Frontal cortex (tissue), 4 donors: ENCODE data around the gene IQGAP3. TPM values are rescaled to one million over a fixed set of nuclear protein-coding genes. Genes with fewer than 3 reads are reported as not detected.
"Not testable (repeated sequence)": the region's sequence is repeated elsewhere in the genome, so short reads cannot be mapped to it uniquely, and the experiment has no call there.

ENCODE experiments used
- DNase-seq, 2 donors: peaks; one replicate each; pipeline ENCODE4 v3.0.0; 2012; ENCODE audit warnings: low spot score in 2 of 2
- FAIRE-seq: peaks from 2 replicates; lab custom pipeline; 2012; peaks lifted over from hg19 to GRCh38; lab: Jason Lieb, UNC
- total RNA-seq: library from RNA; depleted of rRNA; stranded (reverse); fragments of >200 nt; gene quantifications from one replicate; pipeline ENCODE4 v1.2.3, GENCODE V29; 2014
- donor health status: control.
- donor health status: control.
- donor health status: control.

IQGAP3 gene
- total RNA-seq, 1 donor from 2014 or later = 1.2 TPM

DNA sequence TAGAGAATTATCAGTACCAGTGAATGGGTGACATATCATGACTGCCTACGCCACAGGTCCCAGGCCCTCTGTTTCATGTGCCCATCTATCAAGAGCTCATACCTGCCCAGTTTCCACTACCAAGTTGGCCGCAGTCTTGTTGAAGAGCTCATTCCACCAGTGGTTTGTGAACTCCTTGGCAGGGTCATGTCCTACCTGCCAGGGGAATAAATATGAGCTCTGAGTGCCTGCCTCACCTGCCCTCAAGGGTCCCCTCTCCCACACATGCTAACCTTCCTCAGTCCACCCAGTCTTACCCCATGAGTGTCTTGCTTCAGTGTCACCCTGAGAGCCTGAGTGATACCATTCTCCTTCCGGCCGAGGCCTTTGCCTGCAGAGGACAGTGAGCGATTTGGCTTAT lies 25.8 kb upstream of the IQGAP3 start:
- FAIRE-seq (no peak), DNase-seq (no peak)

DNA sequence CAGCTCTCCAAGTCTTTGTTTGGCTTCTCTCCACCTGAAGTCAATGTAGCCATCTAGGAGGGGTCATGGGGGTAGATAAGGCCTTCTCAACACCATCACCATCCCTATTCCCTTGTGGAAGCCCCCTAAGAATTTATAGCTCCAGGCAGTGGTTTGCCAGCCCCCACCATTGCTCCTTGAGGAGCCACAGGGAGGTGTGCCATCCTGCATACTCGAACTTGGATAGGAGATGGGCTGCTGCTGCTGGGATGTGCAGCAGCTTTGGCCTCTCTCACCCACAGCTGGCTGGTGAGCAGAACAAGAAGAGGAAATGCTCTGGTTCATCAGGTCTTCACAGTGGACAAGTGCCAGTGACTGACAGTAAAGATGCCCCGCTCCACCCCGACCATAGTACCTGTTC lies 24.1 kb upstream of the IQGAP3 start:
- FAIRE-seq (no peak), DNase-seq (no peak)

DNA sequence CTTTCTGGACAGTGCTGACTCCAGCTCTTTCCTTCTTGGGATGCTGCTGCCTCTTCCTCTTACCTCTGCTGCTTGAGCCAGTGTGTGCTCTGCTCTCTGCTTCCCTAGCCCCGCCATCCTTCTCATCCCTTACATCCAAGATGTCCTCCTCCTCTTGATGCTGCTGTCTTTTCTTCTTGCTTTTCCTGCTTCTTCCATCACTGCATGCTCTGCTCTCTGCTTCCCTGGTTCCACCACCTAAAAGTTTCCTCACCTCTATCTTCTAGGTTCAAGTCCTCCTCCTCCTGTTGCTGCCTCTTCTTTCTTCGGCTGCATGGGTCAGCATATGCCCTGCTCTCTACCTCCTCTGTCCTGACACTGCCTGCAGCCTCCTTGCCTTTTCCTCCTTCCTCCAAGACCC lies 22.7 kb upstream of the IQGAP3 start:
- DNase-seq (no peak), FAIRE-seq (no peak)

DNA sequence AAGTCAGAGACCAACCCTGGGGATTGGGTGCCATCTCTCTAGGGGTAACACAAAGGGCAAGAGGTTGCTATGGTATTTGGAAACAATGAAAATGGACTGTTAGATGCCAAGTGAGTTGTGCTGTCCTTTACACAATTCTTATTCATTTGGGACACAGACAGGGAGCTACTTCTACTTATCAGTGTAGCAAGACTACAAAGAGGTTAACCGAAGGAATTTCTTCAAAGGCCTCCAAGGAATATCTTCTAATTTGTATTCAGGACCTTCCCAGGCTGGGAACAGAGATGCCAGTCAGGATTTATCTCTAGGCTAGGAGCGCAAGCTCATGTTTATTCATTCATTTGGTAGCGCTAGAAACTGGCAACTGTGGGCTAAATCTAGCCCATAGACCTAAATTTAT lies 21.8 kb upstream of the IQGAP3 start:
- FAIRE-seq (no peak), DNase-seq (no peak)

DNA sequence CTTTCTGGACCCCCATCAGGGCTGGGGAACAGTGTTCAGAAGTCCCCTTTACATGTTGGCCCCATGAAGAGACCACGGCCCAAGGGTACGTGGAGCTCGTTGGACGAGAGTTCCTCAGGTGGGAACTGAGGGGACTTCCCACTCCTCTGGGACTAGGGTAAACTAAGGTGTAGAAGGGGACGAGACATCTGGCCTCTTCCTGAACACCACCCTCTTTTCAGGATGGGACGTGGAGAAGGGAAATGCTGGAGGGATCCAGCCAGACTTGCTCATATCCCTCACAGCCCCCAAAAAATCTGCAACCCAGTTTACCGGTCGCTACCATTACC lies 21.3 kb upstream of the IQGAP3 start:
- DNase-seq (no peak), FAIRE-seq (no peak)

DNA sequence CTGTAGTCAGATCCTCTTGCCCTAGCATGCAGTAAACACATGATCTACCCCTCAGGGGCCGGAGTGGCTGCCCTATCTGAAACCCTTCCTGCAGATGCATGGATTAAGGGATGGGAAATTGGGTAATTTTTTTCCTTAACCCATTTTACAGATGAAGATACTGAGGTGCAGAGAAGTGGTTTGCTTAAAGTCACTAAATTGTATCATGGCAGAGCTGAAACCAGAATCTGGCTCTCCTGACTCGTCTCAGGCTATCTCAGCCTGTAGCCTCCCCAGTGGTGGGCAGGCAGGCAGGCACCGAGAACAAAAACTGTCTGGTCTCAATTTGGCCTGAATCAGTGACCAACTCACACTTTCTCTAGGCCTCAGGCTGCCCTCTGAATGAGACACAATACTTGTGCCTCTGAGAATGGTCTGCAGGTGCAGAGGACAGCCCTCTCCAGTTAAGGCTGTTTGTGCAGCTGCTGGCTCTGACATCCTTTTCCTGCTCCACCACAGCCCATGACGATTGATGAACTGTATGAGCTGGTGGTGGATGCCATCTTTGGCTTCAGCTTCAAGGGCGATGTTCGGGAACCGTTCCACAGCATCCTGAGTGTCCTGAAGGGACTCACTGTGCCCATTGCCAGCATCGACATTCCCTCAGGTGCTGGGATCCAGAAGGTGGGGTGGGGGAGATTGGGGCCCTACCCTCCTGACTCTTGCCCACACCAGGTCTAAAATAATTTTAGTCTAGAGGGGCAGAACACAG lies 20.7 kb upstream of the IQGAP3 start:
- FAIRE-seq = no peak
- no peak for DNase-seq

DNA sequence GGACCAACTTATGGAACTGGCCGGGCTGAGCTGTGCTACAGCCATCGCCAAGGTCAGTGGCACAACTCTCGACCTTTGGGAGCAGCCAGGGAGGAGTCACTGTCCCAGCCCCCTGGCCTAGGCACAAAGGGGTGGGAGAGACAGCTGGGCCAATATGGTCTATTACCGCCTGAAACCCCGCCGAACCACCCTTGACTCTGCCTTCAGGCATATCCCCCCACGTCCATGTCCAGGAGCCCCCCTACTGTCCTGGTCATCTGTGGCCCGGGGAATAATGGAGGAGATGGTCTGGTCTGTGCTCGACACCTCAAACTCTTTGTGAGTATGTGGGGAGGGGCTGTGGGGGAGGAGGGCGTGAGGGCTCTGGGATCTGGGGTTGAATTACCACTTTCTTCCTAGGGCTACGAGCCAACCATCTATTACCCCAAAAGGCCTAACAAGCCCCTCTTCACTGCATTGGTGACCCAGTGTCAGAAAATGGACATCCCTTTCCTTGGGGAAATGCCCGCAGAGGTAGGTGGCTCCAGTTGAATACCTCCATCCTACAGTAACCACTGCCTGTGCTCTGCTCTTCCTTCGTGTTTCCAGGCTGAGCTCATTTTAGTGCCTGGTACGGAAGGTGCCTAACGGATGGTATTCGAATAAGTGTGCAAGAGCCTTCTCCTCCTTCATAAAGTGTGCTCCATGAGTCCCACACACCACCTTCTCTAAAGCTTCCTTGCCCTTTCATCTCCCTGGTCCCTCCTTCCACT lies 20.0 kb upstream of the IQGAP3 start:
- FAIRE-seq (no peak), DNase-seq (no peak)

DNA sequence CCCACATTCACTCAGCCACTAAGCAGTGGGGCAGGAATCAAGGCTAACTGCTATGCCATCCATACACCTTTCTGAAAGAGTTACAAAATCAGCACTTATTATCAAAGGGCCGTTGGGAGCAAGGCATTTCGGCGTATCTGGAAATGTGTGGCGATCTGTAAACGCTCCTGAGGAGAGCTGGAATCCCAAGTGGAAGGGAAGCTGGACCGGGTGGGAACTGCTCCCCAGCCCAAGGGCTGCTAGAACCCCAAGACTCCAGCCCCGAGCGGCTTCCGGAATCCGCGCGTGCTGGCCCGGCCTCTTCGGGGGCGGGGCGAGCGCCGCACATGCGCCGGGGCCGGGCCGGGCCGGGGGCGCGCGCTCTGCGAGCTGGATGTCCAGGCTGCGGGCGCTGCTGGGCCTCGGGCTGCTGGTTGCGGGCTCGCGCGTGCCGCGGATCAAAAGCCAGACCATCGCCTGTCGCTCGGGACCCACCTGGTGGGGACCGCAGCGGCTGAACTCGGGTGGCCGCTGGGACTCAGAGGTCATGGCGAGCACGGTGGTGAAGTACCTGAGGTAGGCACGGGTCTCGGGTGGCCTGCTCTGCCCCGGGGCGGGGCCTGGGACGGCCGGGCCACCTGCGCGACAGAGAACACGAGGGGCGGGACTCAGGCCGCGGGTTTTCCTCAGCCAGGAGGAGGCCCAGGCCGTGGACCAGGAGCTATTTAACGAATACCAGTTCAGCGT lies 19.2 kb upstream of the IQGAP3 start, which contains the start of gene NAXE:
NAXE (plus strand) TSS at position 345 of the 726 bp plus-strand sequence; CDS start at position 374, 29 bp downstream.
- peak; percentile 83 to 86 for DNase-seq

DNA sequence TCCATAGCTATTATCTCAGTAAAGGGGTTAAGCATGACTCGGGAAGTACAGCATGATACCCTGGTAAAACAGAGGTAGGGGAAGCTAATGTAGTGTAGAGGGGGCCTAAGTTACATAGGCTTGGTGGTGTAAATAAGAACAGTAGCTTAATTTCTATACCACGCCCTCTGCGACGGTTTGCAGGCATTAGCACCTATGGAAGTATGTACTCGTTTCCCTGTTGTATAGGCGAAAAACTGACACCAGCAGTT lies 18.7 kb upstream of the IQGAP3 start:
- FAIRE-seq (no peak), DNase-seq (no peak)

More for the DNA sequence above, 19.2 kb upstream of the IQGAP3 start, which contains the start of gene NAXE:
- FAIRE-seq = no peak

DNA sequence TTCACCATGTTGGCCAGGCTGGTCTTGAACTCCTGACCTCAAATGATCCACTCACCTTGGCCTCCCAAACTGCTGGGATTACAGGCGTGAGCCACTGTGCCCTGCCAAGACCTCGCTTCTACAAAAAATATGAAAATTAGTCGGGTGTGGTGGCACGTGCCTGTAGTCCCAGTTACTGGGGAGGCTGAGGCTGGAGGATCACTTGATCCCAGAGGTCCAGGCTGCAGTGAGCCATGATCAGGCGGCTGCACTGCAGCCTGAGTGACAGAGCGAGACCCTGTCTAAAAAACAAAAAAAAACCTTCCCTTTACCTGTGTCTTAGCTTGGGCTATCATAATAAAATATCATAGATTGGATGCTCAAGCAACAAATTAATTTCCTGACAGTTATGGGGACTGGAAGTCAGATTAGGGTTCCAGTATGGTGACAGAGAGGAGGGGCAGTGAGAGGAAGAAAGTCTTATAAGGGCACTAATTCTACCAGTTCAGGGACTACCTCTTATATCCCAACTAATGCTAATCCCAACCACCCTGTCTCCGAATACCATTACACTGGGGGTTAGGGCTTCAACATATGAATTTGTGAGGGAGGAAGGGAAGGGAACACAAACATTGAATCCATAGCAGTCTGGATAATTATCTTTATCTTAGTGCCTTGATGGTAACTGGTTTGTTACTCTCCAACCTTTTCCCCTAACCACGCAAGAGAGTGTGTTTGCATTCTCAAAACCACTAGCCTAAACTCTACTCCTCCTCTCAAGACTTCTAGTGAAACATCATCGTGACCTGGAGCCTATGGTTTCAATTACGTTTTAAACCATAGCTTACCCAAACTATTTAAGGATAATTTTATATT lies 18.2 kb upstream of the IQGAP3 start:
- no peak for FAIRE-seq
- DNase-seq = no peak

DNA sequence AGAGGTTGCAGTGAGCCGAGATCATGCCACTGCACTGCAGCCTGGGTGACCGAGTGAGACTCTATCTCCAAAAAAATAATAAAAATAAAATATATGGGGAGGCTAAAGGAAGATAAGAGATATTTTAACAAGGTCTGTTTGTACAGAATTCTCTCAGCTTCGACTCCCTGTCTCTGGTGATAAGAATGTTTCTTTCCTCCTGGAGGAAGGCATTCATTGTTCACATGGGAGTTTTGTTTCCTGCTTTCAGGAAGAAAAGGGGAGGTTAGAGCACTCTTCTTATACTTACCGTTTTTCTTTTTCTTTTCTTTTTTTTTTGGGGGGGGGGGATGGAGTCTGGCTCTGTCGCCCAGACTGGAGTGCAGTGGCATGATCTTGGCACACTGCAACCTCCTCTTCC lies 17.2 kb upstream of the IQGAP3 start:
- FAIRE-seq = no peak
- DNase-seq = no peak

DNA sequence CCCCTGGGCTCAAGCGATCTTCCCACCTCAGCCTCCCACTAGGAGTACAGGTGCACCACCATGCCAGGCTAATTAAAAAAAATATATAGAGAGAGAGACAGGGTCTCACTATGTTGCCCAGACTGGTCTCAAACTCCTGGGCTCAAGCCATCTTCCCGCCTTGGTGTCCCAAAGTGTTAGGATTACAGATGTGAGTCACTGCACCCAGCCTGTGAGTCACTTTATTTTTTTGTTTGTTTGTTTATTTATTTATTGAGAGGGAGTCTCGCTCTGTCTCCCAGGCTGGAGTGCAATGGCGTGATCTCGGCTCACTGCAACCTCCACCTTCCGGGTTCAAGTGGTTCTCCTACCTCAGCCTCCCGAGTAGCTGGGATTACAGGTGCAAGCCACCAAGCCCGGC lies 15.6 kb upstream of the IQGAP3 start:
- DNase-seq, FAIRE-seq: not testable (repeated sequence)

DNA sequence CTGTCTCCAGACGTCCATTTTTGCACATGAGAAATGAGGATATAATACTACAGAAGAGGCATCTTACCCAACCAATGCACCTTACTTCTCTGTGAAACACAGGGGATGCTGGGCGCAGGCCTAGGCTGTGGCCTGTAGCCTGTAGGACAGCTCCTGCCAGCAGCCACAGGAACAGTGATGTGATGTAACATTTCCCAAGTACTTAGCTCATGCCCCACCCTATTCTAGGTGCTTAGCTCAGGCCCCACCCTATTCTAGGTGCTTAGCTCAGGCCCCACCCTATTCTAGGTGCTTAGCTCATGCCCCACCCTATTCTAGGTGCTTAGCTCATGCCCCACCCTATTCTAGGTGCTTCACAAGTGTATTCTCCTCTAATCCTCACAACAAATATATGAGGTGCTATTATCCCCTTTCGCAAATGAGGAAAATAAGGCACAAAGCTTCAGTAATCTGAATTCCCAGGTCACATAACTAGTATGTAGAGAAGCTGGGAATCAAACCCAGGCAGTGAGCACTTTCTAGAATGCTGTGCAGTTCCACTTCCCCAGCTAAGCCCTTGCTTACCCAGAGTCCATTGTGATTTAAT lies 14.6 kb upstream of the IQGAP3 start:
- DNase-seq (no peak), FAIRE-seq (no peak)

DNA sequence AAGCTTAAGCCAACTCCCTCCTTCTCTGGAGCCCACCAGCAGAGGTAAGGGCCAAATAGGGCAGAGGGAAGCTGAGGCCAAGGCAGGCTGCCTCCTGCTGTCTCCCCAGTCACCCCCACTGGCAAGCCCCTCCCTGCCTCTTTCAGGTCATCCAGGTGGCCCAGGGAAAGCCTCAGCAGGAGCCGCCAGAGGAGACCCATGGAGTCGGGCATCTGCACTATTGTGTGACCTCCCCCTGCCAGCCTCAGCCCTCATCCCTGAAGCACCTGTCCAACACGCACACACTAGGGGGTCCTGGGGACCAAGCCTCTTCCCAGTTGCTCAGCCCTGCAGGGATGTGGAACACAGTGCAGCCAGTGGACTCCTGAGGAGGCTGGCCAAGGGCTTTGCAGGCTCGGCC lies 14.0 kb upstream of the IQGAP3 start:
- DNase-seq (no peak), FAIRE-seq (no peak)

DNA sequence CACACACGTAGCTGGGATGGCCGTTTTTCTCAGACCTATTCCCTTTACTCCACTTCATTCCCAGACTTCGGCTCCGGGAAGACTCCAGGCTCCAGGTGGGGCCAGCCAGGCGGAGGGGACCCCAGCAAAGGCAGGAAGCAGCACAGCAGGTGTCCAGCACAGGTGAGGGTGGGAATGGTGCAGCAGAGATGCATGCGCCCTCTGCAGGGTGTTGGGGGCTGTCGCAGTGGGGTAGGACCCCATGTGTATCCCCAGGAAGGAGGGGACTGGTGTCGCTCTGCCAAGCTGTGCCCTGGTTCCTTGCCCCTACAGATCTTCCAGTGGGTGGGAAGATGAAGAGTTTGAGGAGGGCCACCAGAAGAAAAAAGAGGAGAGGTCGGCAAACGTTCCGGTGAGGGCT lies 12.4 kb upstream of the IQGAP3 start:
- no peak for DNase-seq
- FAIRE-seq = no peak

DNA sequence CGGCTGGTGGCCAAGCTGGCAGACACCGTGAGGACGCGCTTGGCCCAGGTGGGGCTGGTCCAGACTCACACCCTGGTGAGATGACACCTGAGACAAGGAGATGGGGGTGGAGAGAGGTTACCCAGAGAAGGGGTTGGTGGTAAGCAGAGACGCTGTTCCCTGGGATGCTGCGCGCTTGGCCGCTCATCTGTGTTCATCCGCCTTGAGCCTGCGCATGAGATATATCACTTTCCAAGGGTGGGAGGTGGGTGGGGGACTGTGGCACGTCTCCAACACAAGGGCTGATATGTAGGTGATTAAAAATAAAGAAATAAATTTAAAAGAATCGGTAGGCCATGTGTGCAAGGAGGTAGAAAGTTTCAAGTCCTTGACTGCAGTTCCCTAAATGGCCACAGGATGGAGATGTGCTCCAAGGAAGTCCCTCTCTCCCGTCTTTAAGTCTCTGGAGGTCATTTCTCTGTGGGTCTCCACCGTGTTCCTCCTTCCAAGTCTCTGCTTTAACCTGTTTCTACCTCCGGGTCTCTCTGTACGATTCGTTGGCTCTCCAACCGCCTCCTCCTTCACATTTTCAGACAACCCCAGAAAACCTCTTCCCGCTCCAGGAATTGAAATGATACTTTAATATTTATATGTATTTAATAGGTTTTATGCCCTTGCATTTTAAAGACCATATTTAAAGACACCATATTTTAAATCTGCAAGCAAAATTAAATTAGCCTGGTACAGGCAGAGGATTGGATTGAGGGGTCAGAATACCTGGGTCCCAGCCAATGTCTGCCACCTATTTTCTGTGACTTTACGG lies 11.7 kb upstream of the IQGAP3 start:
- FAIRE-seq (no peak), DNase-seq (peak; percentile 64 to 82)

DNA sequence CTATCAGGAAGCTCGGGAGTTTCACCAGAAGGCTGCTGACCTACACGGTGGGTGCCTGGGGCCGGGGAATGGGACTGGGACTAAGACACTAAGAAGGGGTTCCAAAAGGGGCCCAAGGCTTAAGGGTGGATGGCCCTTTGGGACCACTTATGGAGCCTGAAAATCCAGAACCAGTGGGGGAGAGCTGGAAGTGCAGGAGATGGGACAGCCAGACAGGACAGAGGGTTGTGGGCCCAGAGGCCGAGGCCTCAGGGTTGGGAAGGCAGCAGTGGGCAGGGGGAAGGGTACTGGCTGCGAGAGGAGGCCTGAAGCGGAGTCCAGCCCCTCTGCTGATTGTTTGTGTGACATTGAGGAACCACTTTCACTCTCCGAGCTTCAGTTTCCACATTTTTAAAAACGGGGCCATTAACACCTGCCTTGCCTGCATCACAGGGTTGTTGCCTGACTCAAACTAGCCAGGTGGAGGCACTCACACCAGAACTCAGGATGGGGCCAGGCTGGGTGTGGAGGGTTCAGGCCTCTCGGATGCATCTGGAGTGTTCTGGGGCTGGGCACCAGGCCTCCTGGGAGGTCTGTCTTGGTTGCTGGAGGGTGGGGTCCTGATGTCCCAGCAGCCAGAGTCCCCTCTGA lies 10.1 kb upstream of the IQGAP3 start:
- DNase-seq = no peak
- no peak for FAIRE-seq

DNA sequence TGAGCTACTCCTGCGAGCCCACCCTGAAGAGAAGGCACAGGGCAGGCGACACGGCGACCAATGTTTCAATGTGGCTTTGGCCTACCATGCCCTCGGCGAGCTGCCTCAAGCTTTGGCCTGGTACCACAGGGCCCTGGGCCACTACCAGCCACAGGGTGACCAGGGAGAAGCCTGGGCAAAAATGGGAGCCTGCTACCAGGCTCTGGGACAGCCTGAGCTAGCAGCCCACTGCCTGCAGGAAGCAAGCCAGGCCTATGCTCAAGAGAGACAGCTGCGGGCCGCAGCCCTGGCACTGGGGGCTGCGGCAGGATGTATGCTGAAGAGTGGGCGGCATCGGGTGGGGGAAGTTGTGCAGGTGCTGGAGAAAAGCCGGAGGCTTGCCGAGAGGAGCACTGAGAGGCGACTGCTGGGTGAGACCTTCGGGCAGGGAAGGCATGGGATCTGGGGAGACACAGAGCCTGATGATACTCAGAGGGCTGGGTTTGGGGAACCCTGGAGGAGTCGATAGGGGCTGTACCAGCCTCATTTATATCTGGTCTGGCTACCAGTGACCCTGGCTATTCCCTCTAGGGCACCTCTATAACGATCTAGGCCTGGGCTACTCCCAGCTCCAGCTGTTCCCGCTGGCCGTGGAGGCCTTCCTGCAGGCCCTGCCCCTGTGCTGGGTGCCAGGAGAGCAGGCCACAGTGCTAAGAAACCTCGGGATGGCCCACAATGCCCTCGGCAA lies 9.5 kb upstream of the IQGAP3 start:
- DNase-seq (no peak), FAIRE-seq (no peak)
